ENCODE results near the gene BCAS4. TPM values are rescaled to one million over a fixed set of nuclear protein-coding genes. Genes with fewer than 3 reads are reported as not detected.
"Not testable (repeated sequence)": the region's sequence is repeated elsewhere in the genome, so short reads cannot be mapped to it uniquely, and the experiment has no call there.

The BCAS4 gene
- total RNA-seq, 2 experiments from 2014 or later = 7.4 to 10.6 TPM

GRCh38 chr20:50793575-50794016, 1.3 kb upstream of the BCAS4 start:
- H3K27ac Mint-ChIP-seq = not testable (repeated sequence)

GRCh38 chr20:50794181-50794845, 548 bp upstream of the BCAS4 start:
- no peaks in the 10 kb centered on the region for H3K36me3 Mint-ChIP-seq (ENCODE audit: low read depth)
- H3K9me3 Mint-ChIP-seq = no peaks in the 10 kb centered on the region
- H3K4me3 Mint-ChIP-seq = peak overlapping the region; percentile 63
- H3K27ac Mint-ChIP-seq = peak overlapping the region; percentile 54
- peaks cover 27% of the 10 kb centered on the region for H3K4me1 Mint-ChIP-seq
- DNase-seq = no peak
- ChIA-PET POLR2A (interaction anchor here (1.8 kb wide), 1 partner anchor 137 kb away, joined by 8 read pairs; the partner anchor contains the start of gene ADNP), CTCF (interaction anchor here (0.6 to 3.1 kb wide), 58 partner anchors 10 to 562 kb away, joined by 3 to 40 read pairs (median 4); partner anchors contain the start of genes ADNP, DPM1 and MOCS3)
- H3K27me3 Mint-ChIP-seq = no peaks in the 10 kb centered on the region

More at GRCh38 chr20:50793575-50794016, 1.3 kb upstream of the BCAS4 start:
- ChIA-PET POLR2A (interaction anchor here (0.6 to 1.8 kb wide), 2 partner anchors 54 to 138 kb away, joined by 3 to 8 read pairs; partner anchors contain the start of gene ADNP), CTCF (interaction anchor here (0.6 to 3.1 kb wide), 37 partner anchors 10 to 1819 kb away, joined by 3 to 40 read pairs (median 4); partner anchors contain the start of genes ADNP, DPM1 and MOCS3)
- not testable (repeated sequence) for H3K36me3 Mint-ChIP-seq (ENCODE audit: low read depth); H3K9me3 Mint-ChIP-seq; H3K27me3 Mint-ChIP-seq
- peak; percentile 60 for DNase-seq
- H3K4me3 Mint-ChIP-seq = peak overlapping the region; percentile 58
- H3K4me1 Mint-ChIP-seq = peaks cover 27% of the 10 kb centered on the region

DNA sequence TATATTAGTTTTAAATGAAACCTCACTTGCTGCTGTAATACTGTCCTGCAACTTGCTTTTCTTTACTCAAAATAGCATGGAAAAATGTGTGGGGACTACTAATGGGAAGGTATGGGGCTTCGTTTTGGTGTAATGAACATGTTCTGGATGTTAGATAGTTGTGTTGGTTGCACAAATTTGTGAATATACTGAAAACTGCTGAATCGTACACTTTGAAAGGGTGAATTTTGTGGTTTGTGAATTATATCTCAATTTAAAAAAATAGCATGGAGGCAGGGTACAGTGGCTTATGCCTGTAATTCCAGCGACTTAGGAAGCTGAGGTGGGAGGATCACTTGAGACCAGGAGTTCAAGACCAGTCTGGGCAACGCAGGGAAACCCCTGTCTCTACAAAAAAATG, 2.3 kb downstream of the BCAS4 start:
- H3K27ac Mint-ChIP-seq = no peak overlapping the region
- H3K9me3 Mint-ChIP-seq = no peaks in the 10 kb centered on the region
- ChIA-PET CTCF (interaction anchor here (0.6 to 1.9 kb wide), 3 partner anchors 62 to 216 kb away, joined by 3 to 7 read pairs (median 3); no protein-coding TSS in a partner anchor), POLR2A (no interaction called here)
- peaks cover 20% of the 10 kb centered on the region for H3K4me1 Mint-ChIP-seq
- no peak for DNase-seq
- H3K4me3 Mint-ChIP-seq = no peak overlapping the region
- no peaks in the 10 kb centered on the region for H3K27me3 Mint-ChIP-seq
- no peaks in the 10 kb centered on the region for H3K36me3 Mint-ChIP-seq (ENCODE audit: low read depth)

GRCh38 chr20:50798650-50799049, 3.8 kb downstream of the BCAS4 start:
- CTCF ChIA-PET = interaction anchor here (2.9 kb wide), 1 partner anchor 131 kb away, joined by 9 read pairs; no protein-coding TSS in a partner anchor
- no peaks in the 10 kb centered on the region for H3K27me3 Mint-ChIP-seq
- no peak overlapping the region for H3K4me3 Mint-ChIP-seq
- no peak overlapping the region for H3K27ac Mint-ChIP-seq
- H3K9me3 Mint-ChIP-seq = no peaks in the 10 kb centered on the region
- POLR2A ChIA-PET = no interaction called here
- H3K36me3 Mint-ChIP-seq (ENCODE audit: low read depth) = no peaks in the 10 kb centered on the region
- no peak for DNase-seq
- peaks cover 20% of the 10 kb centered on the region for H3K4me1 Mint-ChIP-seq

DNA sequence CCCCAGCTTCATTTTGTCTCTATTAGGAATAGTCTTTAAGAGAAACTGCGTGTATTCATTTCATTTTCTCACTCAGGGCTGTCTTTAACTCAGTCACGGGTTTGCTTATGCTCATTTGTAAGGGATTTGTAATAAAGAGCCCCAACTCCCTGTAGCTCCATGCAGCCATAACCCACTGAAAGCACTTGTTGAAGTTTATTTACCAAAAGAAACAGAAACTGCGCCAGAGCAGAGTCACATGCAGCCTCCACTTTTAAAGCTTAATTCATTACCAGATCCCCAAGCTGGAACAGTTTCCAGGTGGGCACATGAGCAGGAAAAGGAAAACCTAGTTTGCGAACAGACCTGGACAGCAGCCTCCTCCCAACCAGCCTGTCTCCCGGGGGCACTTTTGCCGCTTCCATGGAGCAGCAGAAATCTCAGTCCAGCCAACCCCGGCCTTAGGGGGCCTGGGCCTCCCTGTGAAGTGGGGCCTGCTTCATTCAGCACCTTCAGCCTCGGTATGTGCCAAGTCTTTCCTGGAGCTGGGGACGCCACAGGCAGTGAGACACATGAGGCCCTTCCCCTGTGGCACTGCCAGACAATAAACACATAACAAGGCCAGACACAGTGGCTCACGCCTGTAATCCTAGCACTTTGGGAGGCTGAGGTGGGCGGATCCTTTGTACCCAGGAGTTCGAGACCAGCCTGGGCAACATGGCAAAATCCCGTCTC, 4.5 kb downstream of the BCAS4 start:
- Mint-ChIP-seq H3K4me3 (no peak overlapping the region), H3K27me3 (no peaks in the 10 kb centered on the region), H3K9me3 (no peaks in the 10 kb centered on the region), H3K36me3 (ENCODE audit: low read depth) (no peaks in the 10 kb centered on the region), H3K27ac (no peak overlapping the region), H3K4me1 (peaks cover 18% of the 10 kb centered on the region)
- CTCF ChIA-PET = interaction anchor here (0.9 to 2.9 kb wide), 2 partner anchors 11 to 130 kb away, joined by 3 to 9 read pairs; no protein-coding TSS in a partner anchor
- no peak for DNase-seq
- POLR2A ChIA-PET = no interaction called here

GRCh38 chr20:50799890-50800550, 5.2 kb downstream of the BCAS4 start:
- no peak overlapping the region for H3K4me3 Mint-ChIP-seq
- no peak overlapping the region for H3K27ac Mint-ChIP-seq
- no peaks in the 10 kb centered on the region for H3K27me3 Mint-ChIP-seq
- DNase-seq = no peak
- POLR2A ChIA-PET = no interaction called here
- CTCF ChIA-PET = interaction anchor here (0.7 to 2.9 kb wide), 5 partner anchors 9 to 234 kb away, joined by 3 to 9 read pairs (median 4); no protein-coding TSS in a partner anchor
- no peaks in the 10 kb centered on the region for H3K9me3 Mint-ChIP-seq
- no peaks in the 10 kb centered on the region for H3K36me3 Mint-ChIP-seq (ENCODE audit: low read depth)
- peaks cover 23% of the 10 kb centered on the region for H3K4me1 Mint-ChIP-seq

DNA sequence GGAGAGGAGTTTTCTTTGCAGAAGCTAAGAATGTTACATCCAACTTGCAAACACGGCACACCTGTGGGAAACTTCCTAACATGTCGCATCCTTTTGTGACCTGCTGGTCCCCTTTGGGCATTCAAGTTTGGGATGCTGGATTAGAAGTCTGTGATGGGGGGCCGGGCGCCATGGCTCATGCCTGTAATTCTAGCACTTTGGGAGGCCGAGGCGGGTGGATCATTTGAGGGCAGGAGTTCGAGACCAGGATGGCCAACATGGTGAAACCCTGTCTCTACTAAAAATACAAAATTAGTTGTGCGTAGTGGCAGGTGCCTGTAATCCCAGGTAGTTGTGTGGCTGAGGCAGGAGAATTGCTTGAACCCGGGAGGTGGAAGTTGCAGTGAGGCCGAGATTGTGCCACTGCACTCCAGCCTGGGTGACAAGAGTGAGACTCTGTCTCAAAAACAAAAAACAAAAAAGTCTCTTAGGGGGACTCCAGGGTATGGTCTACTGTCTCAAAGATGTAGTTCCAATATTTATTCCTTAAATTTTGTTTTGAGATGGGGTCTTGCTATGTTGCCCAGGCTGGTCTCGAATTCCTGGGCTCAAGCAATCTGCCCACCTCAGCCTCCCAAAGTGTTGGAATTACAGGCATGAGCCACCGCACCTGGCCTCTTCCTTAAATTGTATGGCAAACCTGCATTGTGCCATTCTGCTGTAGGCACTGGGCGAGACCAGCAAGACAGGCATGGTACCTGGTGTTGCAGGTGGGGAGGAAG, 6.3 kb downstream of the BCAS4 start:
- H3K27ac Mint-ChIP-seq; H3K36me3 Mint-ChIP-seq (ENCODE audit: low read depth); H3K27me3 Mint-ChIP-seq; POLR2A ChIA-PET; DNase-seq; H3K9me3 Mint-ChIP-seq; H3K4me3 Mint-ChIP-seq: not testable (repeated sequence)
- H3K4me1 Mint-ChIP-seq = peaks cover 27% of the 10 kb centered on the region
- CTCF ChIA-PET = interaction anchor here (1.3 to 2.9 kb wide), 3 partner anchors 10 to 128 kb away, joined by 4 to 9 read pairs (median 5); no protein-coding TSS in a partner anchor

DNA sequence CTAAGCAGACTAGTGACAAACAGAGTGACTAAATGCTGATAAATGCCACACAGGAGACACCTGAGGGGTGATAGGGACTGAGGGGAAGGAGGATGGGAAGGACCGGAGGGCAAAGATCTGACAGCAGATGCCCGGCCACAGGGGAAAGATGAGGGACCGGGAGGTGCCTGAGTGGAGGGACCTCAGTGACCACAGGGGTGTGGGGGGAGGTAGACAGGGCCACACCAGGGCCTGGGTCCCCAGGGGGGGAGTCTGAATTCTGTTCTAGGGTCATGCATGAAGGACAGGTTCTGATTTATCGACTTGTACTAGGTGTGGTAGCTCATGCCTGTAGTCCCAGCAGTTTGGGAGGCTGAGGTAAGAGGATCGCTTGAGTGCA, 6.9 kb downstream of the BCAS4 start:
- no peak for DNase-seq
- no peaks in the 10 kb centered on the region for H3K36me3 Mint-ChIP-seq (ENCODE audit: low read depth)
- H3K27me3 Mint-ChIP-seq = no peaks in the 10 kb centered on the region
- peaks cover 30% of the 10 kb centered on the region for H3K4me1 Mint-ChIP-seq
- POLR2A ChIA-PET = no interaction called here
- H3K4me3 Mint-ChIP-seq = no peak overlapping the region
- no peaks in the 10 kb centered on the region for H3K9me3 Mint-ChIP-seq
- CTCF ChIA-PET = interaction anchor here (1.5 kb wide), 1 partner anchor 11 kb away, joined by 5 read pairs; no protein-coding TSS in a partner anchor
- H3K27ac Mint-ChIP-seq = no peak overlapping the region

DNA sequence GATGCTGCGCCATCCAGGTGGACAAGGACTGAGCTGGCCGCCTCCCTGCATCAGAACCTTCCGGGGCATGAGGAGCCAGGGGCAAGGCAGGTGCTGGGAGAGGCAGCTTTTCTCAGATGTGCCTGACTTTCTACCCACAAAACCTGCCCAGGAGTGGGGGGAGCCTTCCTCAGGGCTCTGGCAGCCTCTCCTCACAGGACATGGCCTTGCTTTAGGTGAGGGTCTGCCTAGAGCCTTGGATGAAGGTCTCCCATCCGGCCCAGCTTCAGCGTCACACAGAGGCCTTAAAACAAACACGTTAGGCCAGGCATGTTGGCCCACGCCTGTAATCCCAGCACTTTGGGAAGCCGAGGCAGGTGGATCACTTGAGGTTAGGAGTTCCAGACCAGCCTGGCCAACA, 7.4 kb downstream of the BCAS4 start:
- Mint-ChIP-seq H3K4me1 (peaks cover 27% of the 10 kb centered on the region), H3K4me3 (no peak overlapping the region), H3K36me3 (ENCODE audit: low read depth) (no peaks in the 10 kb centered on the region), H3K27ac (no peak overlapping the region), H3K27me3 (no peaks in the 10 kb centered on the region), H3K9me3 (no peaks in the 10 kb centered on the region)
- DNase-seq = no peak
- ChIA-PET CTCF (interaction anchor here (0.8 to 1.5 kb wide), 2 partner anchors 12 to 46 kb away, joined by 3 to 5 read pairs; no protein-coding TSS in a partner anchor), POLR2A (no interaction called here)

GRCh38 chr20:50804437-50805348, 9.8 kb downstream of the BCAS4 start:
- CTCF ChIA-PET = interaction anchor here (0.6 to 1.8 kb wide), 7 partner anchors 8 to 278 kb away, joined by 3 to 12 read pairs (median 5); partner anchors contain the start of gene BCAS4
- H3K36me3 Mint-ChIP-seq (ENCODE audit: low read depth) = peaks cover 2% of the 10 kb centered on the region
- peak; percentile 58 for DNase-seq
- peak overlapping the region; percentile 85 for H3K27ac Mint-ChIP-seq
- peaks cover 29% of the 10 kb centered on the region for H3K4me1 Mint-ChIP-seq
- no peaks in the 10 kb centered on the region for H3K9me3 Mint-ChIP-seq
- POLR2A ChIA-PET = no interaction called here
- no peaks in the 10 kb centered on the region for H3K27me3 Mint-ChIP-seq
- peak overlapping the region; percentile 33 for H3K4me3 Mint-ChIP-seq

GRCh38 chr20:50805349-50805684, 10.5 kb downstream of the BCAS4 start:
- Mint-ChIP-seq H3K27ac (peak overlapping the region; percentile 85), H3K4me1 (peaks cover 25% of the 10 kb centered on the region), H3K36me3 (ENCODE audit: low read depth) (peaks cover 2% of the 10 kb centered on the region), H3K27me3 (no peaks in the 10 kb centered on the region), H3K4me3 (peak overlapping the region; percentile 33), H3K9me3 (no peaks in the 10 kb centered on the region)
- ChIA-PET POLR2A (no interaction called here), CTCF (interaction anchor here (0.5 to 1.7 kb wide), 3 partner anchors 11 to 124 kb away, joined by 3 to 7 read pairs (median 4); partner anchors contain the start of gene BCAS4)
- no peak for DNase-seq

Data from activated CD4-positive, alpha-beta T cell treated with anti-CD3 and anti-CD28 coated beads, Interleukin-2, amount 10 ng/mL, durations not matched to agents 7 days and 5 days (primary cell).